ENCODE results near the gene IRAK3.

Gene IRAK3, protein sequence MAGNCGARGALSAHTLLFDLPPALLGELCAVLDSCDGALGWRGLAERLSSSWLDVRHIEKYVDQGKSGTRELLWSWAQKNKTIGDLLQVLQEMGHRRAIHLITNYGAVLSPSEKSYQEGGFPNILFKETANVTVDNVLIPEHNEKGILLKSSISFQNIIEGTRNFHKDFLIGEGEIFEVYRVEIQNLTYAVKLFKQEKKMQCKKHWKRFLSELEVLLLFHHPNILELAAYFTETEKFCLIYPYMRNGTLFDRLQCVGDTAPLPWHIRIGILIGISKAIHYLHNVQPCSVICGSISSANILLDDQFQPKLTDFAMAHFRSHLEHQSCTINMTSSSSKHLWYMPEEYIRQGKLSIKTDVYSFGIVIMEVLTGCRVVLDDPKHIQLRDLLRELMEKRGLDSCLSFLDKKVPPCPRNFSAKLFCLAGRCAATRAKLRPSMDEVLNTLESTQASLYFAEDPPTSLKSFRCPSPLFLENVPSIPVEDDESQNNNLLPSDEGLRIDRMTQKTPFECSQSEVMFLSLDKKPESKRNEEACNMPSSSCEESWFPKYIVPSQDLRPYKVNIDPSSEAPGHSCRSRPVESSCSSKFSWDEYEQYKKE

DNA sequence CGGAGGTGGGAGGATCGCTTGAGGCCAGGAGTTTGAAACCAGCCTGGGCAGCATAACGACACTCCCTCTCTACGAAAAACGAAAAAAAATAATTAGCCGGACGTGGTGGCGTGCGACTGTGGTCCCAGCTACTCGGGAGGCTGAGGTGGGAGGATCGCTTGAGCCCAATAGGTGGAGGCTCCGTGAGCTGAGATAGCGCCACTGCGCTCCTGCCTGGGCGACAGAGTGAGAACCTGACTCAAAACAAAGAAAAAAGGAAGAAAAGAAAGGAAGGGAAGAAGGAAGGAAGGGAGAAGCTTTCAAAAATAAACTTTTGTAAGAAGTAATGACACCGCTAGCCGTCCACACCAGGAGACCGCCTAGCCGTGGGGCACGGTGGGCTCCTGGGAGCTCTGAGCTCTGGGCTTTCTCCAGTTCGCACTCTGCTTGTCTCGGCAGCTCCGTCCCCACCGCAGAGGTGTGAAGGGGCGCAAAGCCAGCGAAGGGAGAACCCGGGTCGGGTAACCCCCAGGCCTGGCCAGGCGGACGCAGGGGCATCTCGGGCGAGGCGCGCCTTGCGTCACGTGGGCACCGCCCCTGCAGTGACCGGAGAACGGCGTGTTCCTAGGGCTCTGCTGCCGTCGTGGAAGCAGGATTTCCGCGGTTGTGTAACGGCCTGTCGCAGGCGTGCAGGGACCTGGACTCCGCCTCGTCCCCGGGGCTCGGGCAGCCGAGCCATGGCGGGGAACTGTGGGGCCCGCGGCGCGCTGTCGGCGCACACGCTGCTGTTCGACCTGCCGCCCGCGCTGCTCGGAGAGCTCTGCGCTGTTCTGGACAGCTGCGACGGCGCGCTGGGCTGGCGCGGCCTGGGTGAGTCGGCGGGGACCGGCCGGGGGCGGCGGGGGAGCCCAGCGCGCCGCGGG, at the start of gene IRAK3:
Gene IRAK3, plus strand, starts transcription at position 631 of the 902 bp plus-strand sequence. Its CDS starts 86 bp downstream, at position 717.
- H3K27me3 ChIP-seq (ENCODE audit: insufficient read depth, low read depth): no peaks in the 10 kb centered on the region
- H3K4me2 ChIP-seq: no peak within 1 kb of the TSS
- H3K36me3 ChIP-seq (ENCODE audit: insufficient read depth): no peaks in the 10 kb centered on the region
- no peak within 1 kb of the TSS for H3K27ac ChIP-seq
- no peaks in the 10 kb centered on the region for H3K4me1 ChIP-seq (ENCODE audit: low read depth, poor library complexity, severe bottlenecking)
- H3K4me3 ChIP-seq (IDR thresholded peaks at IDR 0.05; ENCODE audit: insufficient read depth, low read depth, low read length): no peak within 1 kb of the TSS
- H2AFZ ChIP-seq (ENCODE audit: low read depth): no peak within 1 kb of the TSS
- TF ChIP-seq, protein P1, sequence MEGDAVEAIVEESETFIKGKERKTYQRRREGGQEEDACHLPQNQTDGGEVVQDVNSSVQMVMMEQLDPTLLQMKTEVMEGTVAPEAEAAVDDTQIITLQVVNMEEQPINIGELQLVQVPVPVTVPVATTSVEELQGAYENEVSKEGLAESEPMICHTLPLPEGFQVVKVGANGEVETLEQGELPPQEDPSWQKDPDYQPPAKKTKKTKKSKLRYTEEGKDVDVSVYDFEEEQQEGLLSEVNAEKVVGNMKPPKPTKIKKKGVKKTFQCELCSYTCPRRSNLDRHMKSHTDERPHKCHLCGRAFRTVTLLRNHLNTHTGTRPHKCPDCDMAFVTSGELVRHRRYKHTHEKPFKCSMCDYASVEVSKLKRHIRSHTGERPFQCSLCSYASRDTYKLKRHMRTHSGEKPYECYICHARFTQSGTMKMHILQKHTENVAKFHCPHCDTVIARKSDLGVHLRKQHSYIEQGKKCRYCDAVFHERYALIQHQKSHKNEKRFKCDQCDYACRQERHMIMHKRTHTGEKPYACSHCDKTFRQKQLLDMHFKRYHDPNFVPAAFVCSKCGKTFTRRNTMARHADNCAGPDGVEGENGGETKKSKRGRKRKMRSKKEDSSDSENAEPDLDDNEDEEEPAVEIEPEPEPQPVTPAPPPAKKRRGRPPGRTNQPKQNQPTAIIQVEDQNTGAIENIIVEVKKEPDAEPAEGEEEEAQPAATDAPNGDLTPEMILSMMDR (conservative IDR thresholded peaks at IDR 0.05; ENCODE audit: low read depth, low read length): no peak
- H3K79me2 ChIP-seq (ENCODE audit: insufficient read depth, low read depth): no peaks in the 10 kb centered on the region
- H3K9ac ChIP-seq: no peak within 1 kb of the TSS
- no peaks in the 10 kb centered on the region for H4K20me1 ChIP-seq (ENCODE audit: insufficient read depth)

DNA sequence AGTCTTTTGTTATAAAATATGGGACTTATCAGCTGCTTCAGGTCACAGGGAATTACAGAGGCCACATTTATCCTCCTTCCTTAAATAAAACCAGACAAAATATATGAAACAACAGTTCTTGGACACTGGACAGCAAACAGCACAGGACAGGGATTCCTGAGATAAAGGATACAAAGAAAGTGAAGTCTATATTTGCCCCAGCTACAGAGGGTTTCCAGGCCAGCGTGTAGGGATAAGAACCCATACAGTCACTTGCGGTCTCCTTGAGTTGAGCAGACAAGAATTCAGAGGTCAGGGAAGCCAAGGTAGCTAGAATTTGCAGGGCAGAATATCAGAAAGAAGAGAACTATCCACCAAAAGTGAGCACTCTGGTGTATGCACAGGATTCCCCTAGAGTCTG, 49.7 kb upstream of the IRAK3 start:
- Histone ChIP-seq H3K4me2 (no peak overlapping the region), H3K4me1 (ENCODE audit: low read depth, poor library complexity, severe bottlenecking) (no peaks in the 10 kb centered on the region), H3K9ac (no peak overlapping the region), H4K20me1 (ENCODE audit: insufficient read depth) (no peaks in the 10 kb centered on the region), H3K27me3 (ENCODE audit: insufficient read depth, low read depth) (no peaks in the 10 kb centered on the region), H2AFZ (ENCODE audit: low read depth) (no peak overlapping the region), H3K4me3 (IDR thresholded peaks at IDR 0.05; ENCODE audit: insufficient read depth, low read depth, low read length) (no peak overlapping the region), H3K27ac (no peak overlapping the region), H3K36me3 (ENCODE audit: insufficient read depth) (no peaks in the 10 kb centered on the region; the same call in 1 of the 2 replicates), H3K79me2 (ENCODE audit: insufficient read depth, low read depth) (no peaks in the 10 kb centered on the region)
- TF ChIP-seq, protein P1 (conservative IDR thresholded peaks at IDR 0.05; ENCODE audit: low read depth, low read length): no peak

DNA sequence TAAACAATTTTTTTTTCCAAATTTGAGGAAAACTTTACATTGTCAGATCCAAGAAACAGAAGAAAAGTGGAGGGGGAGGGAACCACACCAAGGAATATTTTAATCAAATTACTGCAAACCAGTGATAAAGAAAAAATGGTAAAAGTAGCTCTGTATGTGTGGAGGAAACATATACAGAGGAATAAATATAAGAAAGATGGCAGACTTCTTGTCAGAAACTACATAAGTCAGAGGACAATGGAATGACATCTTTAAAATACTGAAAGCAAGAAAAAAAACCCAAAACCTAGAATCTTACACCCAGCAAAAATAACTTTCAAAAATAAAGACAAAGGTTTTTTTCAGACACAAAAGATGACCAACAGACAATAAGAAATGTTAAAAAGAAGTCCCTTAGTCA, 48.3 kb upstream of the IRAK3 start:
- no peaks in the 10 kb centered on the region; the same call in 1 of the 2 replicates for H3K36me3 ChIP-seq (ENCODE audit: insufficient read depth)

DNA sequence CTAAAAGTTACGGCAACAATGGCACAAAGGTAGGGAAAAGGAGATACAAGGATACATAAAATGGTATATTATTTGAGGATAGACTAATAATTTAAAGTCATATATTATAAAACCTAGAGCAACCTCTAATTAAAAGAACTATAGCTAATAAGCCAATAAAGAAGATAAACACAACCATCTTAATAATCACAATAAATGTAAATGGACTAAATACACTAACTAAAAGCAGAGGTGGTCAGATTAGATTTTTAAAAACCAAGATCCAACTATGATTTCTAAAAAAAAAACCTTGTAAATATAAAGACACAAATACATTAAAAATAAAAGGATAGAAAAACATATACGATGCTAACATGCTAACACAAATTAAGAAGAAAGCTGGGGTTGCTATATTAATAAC, 47.7 kb upstream of the IRAK3 start:
- Histone ChIP-seq H3K4me1 (ENCODE audit: low read depth, poor library complexity, severe bottlenecking) (peaks cover 5% of the 10 kb centered on the region), H3K79me2 (ENCODE audit: insufficient read depth, low read depth) (no peaks in the 10 kb centered on the region), H3K9ac (no peak overlapping the region), H3K27ac (no peak overlapping the region), H3K36me3 (ENCODE audit: insufficient read depth) (no peaks in the 10 kb centered on the region; the same call in 1 of the 2 replicates), H2AFZ (ENCODE audit: low read depth) (no peak overlapping the region), H3K27me3 (ENCODE audit: insufficient read depth, low read depth) (no peaks in the 10 kb centered on the region), H4K20me1 (ENCODE audit: insufficient read depth) (no peaks in the 10 kb centered on the region), H3K4me2 (no peak overlapping the region), H3K4me3 (IDR thresholded peaks at IDR 0.05; ENCODE audit: insufficient read depth, low read depth, low read length) (no peak overlapping the region)
- TF ChIP-seq, protein P1 (conservative IDR thresholded peaks at IDR 0.05; ENCODE audit: low read depth, low read length): no peak

More for the DNA sequence above, 48.3 kb upstream of the IRAK3 start:
- Histone ChIP-seq H3K27me3 (ENCODE audit: insufficient read depth, low read depth) (no peaks in the 10 kb centered on the region), H3K27ac (no peak overlapping the region), H2AFZ (ENCODE audit: low read depth) (no peak overlapping the region), H4K20me1 (ENCODE audit: insufficient read depth) (no peaks in the 10 kb centered on the region), H3K79me2 (ENCODE audit: insufficient read depth, low read depth) (no peaks in the 10 kb centered on the region), H3K4me2 (no peak overlapping the region), H3K4me3 (IDR thresholded peaks at IDR 0.05; ENCODE audit: insufficient read depth, low read depth, low read length) (no peak overlapping the region), H3K9ac (no peak overlapping the region), H3K4me1 (ENCODE audit: low read depth, poor library complexity, severe bottlenecking) (peaks cover 5% of the 10 kb centered on the region)
- TF ChIP-seq, protein P1 (conservative IDR thresholded peaks at IDR 0.05; ENCODE audit: low read depth, low read length): no peak

All from KMS-11 (cell line).